ENCODE data around the gene ATP2B2. TPM values are rescaled to one million over a fixed set of nuclear protein-coding genes. Genes with fewer than 3 reads are reported as not detected.

Gene ATP2B2
- total and polyA plus RNA-seq, 2 donors from 2014 or later, result 0.19 to 0.22 TPM

GRCh38 chr3:10479311-10479710, 26.1 kb downstream of the ATP2B2 start:
- FAIRE-seq, result no peak
- H3K9me3 ChIP-seq (ENCODE audit: control insufficient read depth in 2 of 3, insufficient read depth in 1 of 3, low read length in 3 of 3), result no peaks in the 10 kb centered on the region
- no peak overlapping the region for H3K4me3 ChIP-seq (ENCODE audit: low read length in 3 of 3)
- H3K4me1 ChIP-seq (ENCODE audit: control insufficient read depth in 2 of 3, insufficient read depth in 2 of 3, low read depth in 1 of 3, low read length in 3 of 3), result no peaks in the 10 kb centered on the region
- intact Hi-C loops (cut with DNase I), result no loop called here
- H3K27me3 ChIP-seq (ENCODE audit: control insufficient read depth, insufficient read depth, low read length), result no peaks in the 10 kb centered on the region
- H3K9ac ChIP-seq (ENCODE audit: low read length in 3 of 3), result no peak overlapping the region
- H3K27ac ChIP-seq (ENCODE audit: low read depth in 2 of 2, low read length in 2 of 2), result no peak overlapping the region
- no peak for DNase-seq
- no peak for TF ChIP-seq CTCF (IDR thresholded peaks at IDR 0.05; ENCODE audit: borderline replicate concordance, extremely low read depth, insufficient read depth)
- H3K36me3 ChIP-seq (ENCODE audit: control insufficient read depth in 2 of 3, insufficient read depth in 3 of 3, low read length in 3 of 3), result no peaks in the 10 kb centered on the region

GRCh38 chr3:10475983-10476382, 29.4 kb downstream of the ATP2B2 start:
- no peak for TF ChIP-seq CTCF (IDR thresholded peaks at IDR 0.05; ENCODE audit: borderline replicate concordance, extremely low read depth, insufficient read depth)
- peak in 1 of 5 donors; percentile 11 for DNase-seq
- Histone ChIP-seq H3K9me3 (ENCODE audit: control insufficient read depth in 2 of 3, insufficient read depth in 1 of 3, low read length in 3 of 3) (no peaks in the 10 kb centered on the region), H3K27me3 (ENCODE audit: control insufficient read depth, insufficient read depth, low read length) (no peaks in the 10 kb centered on the region), H3K27ac (ENCODE audit: low read depth in 2 of 2, low read length in 2 of 2) (no peak overlapping the region), H3K4me1 (ENCODE audit: control insufficient read depth in 2 of 3, insufficient read depth in 2 of 3, low read depth in 1 of 3, low read length in 3 of 3) (no peaks in the 10 kb centered on the region), H3K4me3 (ENCODE audit: low read length in 3 of 3) (no peak overlapping the region), H3K36me3 (ENCODE audit: control insufficient read depth in 2 of 3, insufficient read depth in 3 of 3, low read length in 3 of 3) (no peaks in the 10 kb centered on the region), H3K9ac (ENCODE audit: low read length in 3 of 3) (no peak overlapping the region)
- FAIRE-seq, result no peak
- intact Hi-C loops (cut with DNase I), result no loop called here

DNA sequence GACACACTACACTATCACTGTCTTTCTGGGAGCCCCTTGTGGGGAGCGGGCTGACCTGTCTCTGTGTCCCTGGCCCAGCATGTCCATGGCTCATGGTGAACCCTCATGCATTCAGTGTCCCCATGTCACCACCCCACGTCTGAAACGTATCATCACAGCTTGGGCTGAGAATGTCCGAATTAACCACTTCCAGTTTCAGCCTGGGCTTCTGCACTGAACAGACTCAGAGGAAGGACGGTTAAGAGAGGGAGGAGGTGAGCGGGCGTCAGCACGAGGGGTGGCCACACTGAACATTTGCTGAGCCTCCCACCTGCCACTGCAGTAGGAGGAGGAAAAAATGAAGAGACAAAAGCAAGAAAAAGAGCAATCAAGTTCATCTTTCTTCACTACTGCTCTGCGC, 30.5 kb downstream of the ATP2B2 start:
- FAIRE-seq (no peak), DNase-seq (peak in 3 of 5 donors; percentile 4 to 31 (median 15))
- Histone ChIP-seq H3K27me3 (ENCODE audit: control insufficient read depth, insufficient read depth, low read length) (no peaks in the 10 kb centered on the region), H3K9me3 (ENCODE audit: control insufficient read depth in 2 of 3, insufficient read depth in 1 of 3, low read length in 3 of 3) (no peaks in the 10 kb centered on the region), H3K4me1 (ENCODE audit: control insufficient read depth in 2 of 3, insufficient read depth in 2 of 3, low read depth in 1 of 3, low read length in 3 of 3) (no peaks in the 10 kb centered on the region), H3K36me3 (ENCODE audit: control insufficient read depth in 2 of 3, insufficient read depth in 3 of 3, low read length in 3 of 3) (no peaks in the 10 kb centered on the region), H3K9ac (ENCODE audit: low read length in 3 of 3) (no peak overlapping the region), H3K4me3 (ENCODE audit: low read length in 3 of 3) (no peak overlapping the region), H3K27ac (ENCODE audit: low read depth in 2 of 2, low read length in 2 of 2) (no peak overlapping the region)
- intact Hi-C loops (cut with DNase I), result no loop called here
- TF ChIP-seq CTCF (IDR thresholded peaks at IDR 0.05; ENCODE audit: borderline replicate concordance, extremely low read depth, insufficient read depth), result no peak

DNA sequence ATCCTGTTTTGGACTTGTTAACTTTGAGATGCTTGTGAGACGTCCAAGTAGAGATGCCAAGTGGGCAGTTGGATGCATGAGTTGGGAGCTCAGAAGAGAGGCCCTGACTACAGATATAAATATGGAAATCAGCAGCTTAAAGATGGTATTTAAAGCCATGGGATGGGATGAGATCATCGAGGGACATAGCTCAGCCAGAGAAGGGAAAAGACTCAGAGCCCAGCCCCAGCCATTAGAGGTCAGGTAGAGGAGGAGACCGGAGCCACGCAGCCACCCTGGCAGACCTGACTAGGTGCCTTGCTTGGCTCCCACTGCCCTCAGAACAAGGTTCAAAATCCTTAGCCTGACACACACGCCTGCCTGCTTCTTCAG, 31.1 kb downstream of the ATP2B2 start:
- no peak for DNase-seq
- Histone ChIP-seq H3K4me3 (ENCODE audit: low read length in 3 of 3) (no peak overlapping the region), H3K9me3 (ENCODE audit: control insufficient read depth in 2 of 3, insufficient read depth in 1 of 3, low read length in 3 of 3) (no peaks in the 10 kb centered on the region), H3K27me3 (ENCODE audit: control insufficient read depth, insufficient read depth, low read length) (no peaks in the 10 kb centered on the region), H3K4me1 (ENCODE audit: control insufficient read depth in 2 of 3, insufficient read depth in 2 of 3, low read depth in 1 of 3, low read length in 3 of 3) (no peaks in the 10 kb centered on the region), H3K36me3 (ENCODE audit: control insufficient read depth in 2 of 3, insufficient read depth in 3 of 3, low read length in 3 of 3) (no peaks in the 10 kb centered on the region), H3K27ac (ENCODE audit: low read depth in 2 of 2, low read length in 2 of 2) (no peak overlapping the region), H3K9ac (ENCODE audit: low read length in 3 of 3) (no peak overlapping the region)
- FAIRE-seq, result no peak
- no peak for TF ChIP-seq CTCF (IDR thresholded peaks at IDR 0.05; ENCODE audit: borderline replicate concordance, extremely low read depth, insufficient read depth)
- intact Hi-C loops (cut with DNase I), result no loop called here

All from kidney (tissue), 14 donors.